Measurements from ENCODE around the gene GPR171.

Gene GPR171

GRCh38 chr3:151171145-151171757 is 31.8 kb downstream of the GPR171 start:
- DNase-seq = peak in 1 of 2 donors; percentile 44

GRCh38 chr3:151169948-151170679 is 32.9 kb downstream of the GPR171 start:
- DNase-seq = peak; percentile 87 to 92

GRCh38 chr3:151169262-151169947 is 33.6 kb downstream of the GPR171 start:
- DNase-seq = peak; percentile 72 to 87

GRCh38 chr3:151168269-151169094 is 34.5 kb downstream of the GPR171 start:
- peak; percentile 46 to 76 for DNase-seq

- no peak for DNase-seq
Observed at GRCh38 chr3:151166161-151166560, 36.9 kb downstream of the GPR171 start.

- DNase-seq = no peak
Observed at GRCh38 chr3:151165226-151165625, 37.8 kb downstream of the GPR171 start.

- DNase-seq = no peak
Observed at GRCh38 chr3:151159806-151160205, 43.2 kb downstream of the GPR171 start.

- DNase-seq = peak in 1 of 2 donors; percentile 79
Observed at GRCh38 chr3:151156618-151157216, 46.3 kb downstream of the GPR171 start.

GRCh38 chr3:151155409-151156128 is 47.4 kb downstream of the GPR171 start:
- DNase-seq = no peak

GRCh38 chr3:151154566-151154965 is 48.5 kb downstream of the GPR171 start:
- no peak for DNase-seq

GRCh38 chr3:151152455-151153079 is 50.4 kb downstream of the GPR171 start:
- no peak for DNase-seq
